ENCODE data around the gene SCUBE3. TPM values are rescaled to one million over a fixed set of nuclear protein-coding genes. Genes with fewer than 3 reads are reported as not detected.

The SCUBE3 gene
- total RNA-seq, 2 experiments from 2014 or later: not detected

DNA sequence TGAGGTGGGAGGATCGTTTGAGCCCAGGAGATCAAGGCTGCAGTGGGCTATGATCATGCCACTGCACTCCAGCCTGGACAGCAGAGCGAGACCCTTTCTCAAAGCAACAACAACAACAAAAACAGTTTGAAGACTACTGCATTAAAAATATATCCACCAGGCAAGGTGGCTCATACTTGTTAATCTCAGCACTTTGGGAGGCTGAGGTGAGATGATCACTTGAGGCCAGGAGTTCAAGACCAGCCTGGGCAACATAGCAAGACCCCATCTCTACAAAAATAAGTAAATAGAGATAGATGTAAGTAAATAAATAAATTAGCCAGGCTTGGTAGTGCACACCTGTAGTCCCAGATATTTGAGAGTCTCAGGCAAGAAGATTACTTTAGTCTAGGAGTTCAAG, 58.2 kb downstream of the SCUBE3 start:
- intact Hi-C loops (cut with DNase I, micrococcal nuclease): no loop called here
- Mint-ChIP-seq H3K4me3 (no peak overlapping the region), H3K4me1 (peaks cover 7% of the 10 kb centered on the region), H3K27ac (no peak overlapping the region), H3K9me3 (ENCODE audit: low read depth) (no peaks in the 10 kb centered on the region), H3K36me3 (ENCODE audit: low read depth) (peaks cover 6% of the 10 kb centered on the region), H3K27me3 (no peaks in the 10 kb centered on the region)
- ATAC-seq: no peak
- ChIA-PET POLR2A (interaction anchor here (0.6 kb wide), 1 partner anchor 211 kb away, joined by 3 read pairs; no protein-coding TSS in a partner anchor), CTCF (no interaction called here)
- no peak for DNase-seq

GRCh38 chr6:35273822-35274559, 60.2 kb downstream of the SCUBE3 start:
- no peak for ATAC-seq
- H3K4me1 Mint-ChIP-seq: peaks cover 3% of the 10 kb centered on the region
- CTCF ChIA-PET: interaction anchor here (0.8 kb wide), 1 partner anchor 20 kb away, joined by 4 read pairs; no protein-coding TSS in a partner anchor
- H3K4me3 Mint-ChIP-seq: no peak overlapping the region
- no peak overlapping the region for H3K27ac Mint-ChIP-seq
- POLR2A ChIA-PET: no interaction called here
- peaks cover 7% of the 10 kb centered on the region for H3K36me3 Mint-ChIP-seq (ENCODE audit: low read depth)
- no peaks in the 10 kb centered on the region for H3K27me3 Mint-ChIP-seq
- H3K9me3 Mint-ChIP-seq (ENCODE audit: low read depth): no peaks in the 10 kb centered on the region
- no peak for DNase-seq
- intact Hi-C loops (cut with DNase I, micrococcal nuclease): no loop called here

- CTCF ChIA-PET: interaction anchor here (0.5 to 0.6 kb wide), 2 partner anchors 18 to 74 kb away, joined by 3 read pairs; no protein-coding TSS in a partner anchor
- H3K27me3 Mint-ChIP-seq: no peaks in the 10 kb centered on the region
- peaks cover 3% of the 10 kb centered on the region for H3K4me1 Mint-ChIP-seq
- H3K27ac Mint-ChIP-seq: no peak overlapping the region
- H3K36me3 Mint-ChIP-seq (ENCODE audit: low read depth): peaks cover 2% of the 10 kb centered on the region
- intact Hi-C loops (cut with DNase I, micrococcal nuclease): no loop called here
- H3K4me3 Mint-ChIP-seq: no peak overlapping the region
- ATAC-seq (no peak), DNase-seq (no peak)
- POLR2A ChIA-PET: no interaction called here
- H3K9me3 Mint-ChIP-seq (ENCODE audit: low read depth): no peaks in the 10 kb centered on the region
Measured at GRCh38 chr6:35275744-35276260, 62.0 kb downstream of the SCUBE3 start.

DNA sequence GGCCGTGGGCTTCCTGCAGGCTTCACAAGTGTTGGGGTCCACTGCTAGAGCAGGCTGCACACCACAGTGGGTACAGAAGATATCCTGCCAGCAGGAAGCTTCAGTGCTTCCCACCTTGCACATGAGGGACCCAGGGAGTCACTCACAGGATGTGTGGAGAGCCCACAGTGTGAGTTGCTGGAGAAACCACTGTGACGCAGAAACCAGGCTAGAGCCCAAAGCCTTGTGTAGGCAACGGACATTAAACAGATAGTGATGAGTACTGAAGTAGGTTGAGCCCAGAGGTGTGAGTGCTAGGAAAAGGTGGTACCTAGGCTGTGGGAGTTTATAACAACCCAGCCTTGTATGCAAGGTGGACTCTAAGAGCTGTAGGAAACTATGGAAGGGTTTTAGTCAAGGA, 65.0 kb downstream of the SCUBE3 start:
- DNase-seq (no peak), ATAC-seq (no peak)
- POLR2A ChIA-PET: interaction anchor here (0.6 kb wide), 1 partner anchor 527 kb away, joined by 3 read pairs; no protein-coding TSS in a partner anchor
- H3K27me3 Mint-ChIP-seq: no peaks in the 10 kb centered on the region
- no peaks in the 10 kb centered on the region for H3K9me3 Mint-ChIP-seq (ENCODE audit: low read depth)
- CTCF ChIA-PET: interaction anchor here (0.7 to 1.7 kb wide), 2 partner anchors 11 to 188 kb away, joined by 3 to 7 read pairs; no protein-coding TSS in a partner anchor
- peaks cover 12% of the 10 kb centered on the region for H3K36me3 Mint-ChIP-seq (ENCODE audit: low read depth)
- intact Hi-C loops (cut with DNase I, micrococcal nuclease): no loop called here
- no peak overlapping the region for H3K4me3 Mint-ChIP-seq
- H3K27ac Mint-ChIP-seq: no peak overlapping the region
- peaks cover 3% of the 10 kb centered on the region for H3K4me1 Mint-ChIP-seq

GRCh38 chr6:35280903-35281302, 67.1 kb downstream of the SCUBE3 start:
- Mint-ChIP-seq H3K9me3 (ENCODE audit: low read depth) (no peaks in the 10 kb centered on the region), H3K27ac (no peak overlapping the region), H3K4me3 (no peak overlapping the region), H3K36me3 (ENCODE audit: low read depth) (peaks cover 20% of the 10 kb centered on the region), H3K27me3 (no peaks in the 10 kb centered on the region), H3K4me1 (no peaks in the 10 kb centered on the region)
- ChIA-PET CTCF (no interaction called here), POLR2A (no interaction called here)
- DNase-seq: no peak
- intact Hi-C loops (cut with DNase I, micrococcal nuclease): no loop called here
- ATAC-seq: no peak

GRCh38 chr6:35282472-35282871, 68.7 kb downstream of the SCUBE3 start:
- intact Hi-C loops (cut with DNase I, micrococcal nuclease): no loop called here
- ATAC-seq (no peak), DNase-seq (no peak)
- Mint-ChIP-seq H3K9me3 (ENCODE audit: low read depth) (no peaks in the 10 kb centered on the region), H3K27ac (no peak overlapping the region), H3K4me3 (no peak overlapping the region), H3K36me3 (ENCODE audit: low read depth) (peaks cover 32% of the 10 kb centered on the region), H3K4me1 (no peaks in the 10 kb centered on the region), H3K27me3 (no peaks in the 10 kb centered on the region)
- ChIA-PET CTCF (no interaction called here), POLR2A (no interaction called here)

- no peaks in the 10 kb centered on the region for H3K4me1 Mint-ChIP-seq
- DNase-seq (no peak), ATAC-seq (no peak)
- H3K9me3 Mint-ChIP-seq (ENCODE audit: low read depth): no peaks in the 10 kb centered on the region
- no peak overlapping the region for H3K4me3 Mint-ChIP-seq
- ChIA-PET POLR2A (no interaction called here), CTCF (interaction anchor here (0.6 kb wide), 1 partner anchor 1062 kb away, joined by 4 read pairs; no protein-coding TSS in a partner anchor)
- peaks cover 32% of the 10 kb centered on the region for H3K36me3 Mint-ChIP-seq (ENCODE audit: low read depth)
- no peaks in the 10 kb centered on the region for H3K27me3 Mint-ChIP-seq
- peak overlapping the region; percentile 39 for H3K27ac Mint-ChIP-seq
- intact Hi-C loops (cut with DNase I, micrococcal nuclease): no loop called here
Measured at GRCh38 chr6:35283361-35283760, 69.6 kb downstream of the SCUBE3 start.

- ChIA-PET POLR2A (interaction anchor here (0.5 kb wide), 1 partner anchor 549 kb away, joined by 3 read pairs; no protein-coding TSS in a partner anchor), CTCF (interaction anchor here (3.5 kb wide), 1 partner anchor 9 kb away, joined by 26 read pairs; the partner anchor contains the start of gene DEF6)
- H3K9me3 Mint-ChIP-seq (ENCODE audit: low read depth): no peaks in the 10 kb centered on the region
Measured at GRCh38 chr6:35287671-35288396, 74.1 kb downstream of the SCUBE3 start.

DNA sequence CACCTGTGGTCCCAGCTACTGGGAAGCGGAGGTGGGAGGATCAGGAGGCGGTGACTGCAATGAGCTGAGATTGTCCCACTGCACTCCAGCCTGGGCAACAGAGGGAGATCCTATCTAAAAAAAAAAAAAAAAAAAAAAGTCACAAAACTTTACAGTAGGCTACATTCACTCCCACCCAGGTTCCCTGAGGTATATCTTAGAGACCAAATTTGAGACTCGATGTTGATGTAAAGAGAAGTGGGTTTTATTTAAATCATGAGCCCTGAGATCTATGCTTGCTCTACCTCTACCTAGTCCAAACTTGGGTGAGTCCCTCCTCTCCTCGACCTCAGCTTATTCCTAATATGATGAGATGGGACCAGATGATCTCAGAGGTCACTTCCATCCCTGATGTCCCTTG, 75.1 kb downstream of the SCUBE3 start:
- POLR2A ChIA-PET: no interaction called here
- CTCF ChIA-PET: interaction anchor here (0.8 to 13.9 kb wide), 4 partner anchors 8 to 35 kb away, joined by 3 to 277 read pairs (median 6); no protein-coding TSS in a partner anchor
- H3K4me3 Mint-ChIP-seq: no peak overlapping the region
- H3K36me3 Mint-ChIP-seq (ENCODE audit: low read depth): peaks cover 25% of the 10 kb centered on the region
- DNase-seq (no peak), ATAC-seq (no peak)
- H3K27me3 Mint-ChIP-seq: no peaks in the 10 kb centered on the region
- H3K9me3 Mint-ChIP-seq (ENCODE audit: low read depth): no peaks in the 10 kb centered on the region
- H3K27ac Mint-ChIP-seq: no peak overlapping the region
- H3K4me1 Mint-ChIP-seq: no peaks in the 10 kb centered on the region
- intact Hi-C loops (cut with DNase I, micrococcal nuclease): no loop called here

More at GRCh38 chr6:35287671-35288396, 74.1 kb downstream of the SCUBE3 start:
- H3K27ac Mint-ChIP-seq: no peak overlapping the region
- H3K27me3 Mint-ChIP-seq: no peaks in the 10 kb centered on the region
- H3K4me3 Mint-ChIP-seq: no peak overlapping the region
- DNase-seq (no peak), ATAC-seq (no peak)
- intact Hi-C loops (cut with DNase I, micrococcal nuclease): no loop called here
- H3K36me3 Mint-ChIP-seq (ENCODE audit: low read depth): peaks cover 33% of the 10 kb centered on the region
- no peaks in the 10 kb centered on the region for H3K4me1 Mint-ChIP-seq

DNA sequence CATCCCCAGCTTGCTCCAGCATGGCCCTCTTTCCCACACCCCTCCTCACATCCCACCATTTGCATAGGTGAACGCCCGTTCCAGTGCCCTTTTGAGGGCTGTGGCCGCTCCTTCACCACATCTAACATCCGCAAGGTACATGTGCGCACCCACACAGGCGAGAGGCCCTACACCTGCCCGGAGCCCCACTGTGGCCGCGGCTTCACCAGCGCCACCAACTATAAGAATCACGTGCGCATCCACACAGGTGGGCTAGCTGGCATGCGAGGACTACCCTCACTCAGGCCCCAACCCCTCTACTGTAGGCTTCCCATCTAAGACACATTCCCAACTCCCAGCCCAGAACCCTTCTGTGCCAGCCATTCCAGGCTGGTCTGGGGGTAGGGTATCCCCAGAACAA, 77.7 kb downstream of the SCUBE3 start:
- H3K4me3 Mint-ChIP-seq: no peak overlapping the region
- ATAC-seq (no peak), DNase-seq (no peak)
- H3K27ac Mint-ChIP-seq: no peak overlapping the region
- ChIA-PET POLR2A (no interaction called here), CTCF (interaction anchor here (0.7 to 13.9 kb wide), 2 partner anchors 28 to 33 kb away, joined by 3 to 277 read pairs; no protein-coding TSS in a partner anchor)
- intact Hi-C loops (cut with DNase I, micrococcal nuclease): no loop called here
- H3K36me3 Mint-ChIP-seq (ENCODE audit: low read depth): peaks cover 19% of the 10 kb centered on the region
- no peaks in the 10 kb centered on the region for H3K27me3 Mint-ChIP-seq
- H3K4me1 Mint-ChIP-seq: no peaks in the 10 kb centered on the region
- no peaks in the 10 kb centered on the region for H3K9me3 Mint-ChIP-seq (ENCODE audit: low read depth)

DNA sequence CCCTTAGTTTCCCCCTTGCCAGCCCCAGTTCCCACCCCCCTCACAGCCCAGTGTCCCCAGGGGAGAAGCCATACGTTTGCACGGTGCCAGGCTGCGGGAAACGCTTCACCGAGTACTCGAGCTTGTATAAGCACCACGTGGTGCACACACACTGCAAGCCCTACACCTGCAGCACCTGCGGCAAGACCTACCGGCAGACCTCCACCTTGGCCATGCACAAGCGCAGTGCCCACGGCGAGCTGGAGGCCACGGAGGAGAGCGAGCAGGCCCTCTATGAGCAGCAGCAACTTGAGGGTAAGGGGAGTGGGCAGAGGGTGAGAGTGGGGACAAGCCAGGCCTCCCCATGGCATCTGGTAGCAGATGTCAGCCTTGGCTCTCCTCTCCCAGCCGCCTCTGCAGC, 78.7 kb downstream of the SCUBE3 start:
- CTCF ChIA-PET: interaction anchor here (0.6 to 13.9 kb wide), 5 partner anchors 32 to 180 kb away, joined by 3 to 277 read pairs (median 5); partner anchors contain the start of gene RPL10A
- intact Hi-C loops (cut with DNase I, micrococcal nuclease): no loop called here
- no peak overlapping the region for H3K4me3 Mint-ChIP-seq
- H3K9me3 Mint-ChIP-seq (ENCODE audit: low read depth): no peaks in the 10 kb centered on the region
- peaks cover 11% of the 10 kb centered on the region for H3K36me3 Mint-ChIP-seq (ENCODE audit: low read depth)
- no peak overlapping the region for H3K27ac Mint-ChIP-seq
- ATAC-seq (no peak), DNase-seq (no peak)
- no peaks in the 10 kb centered on the region for H3K27me3 Mint-ChIP-seq
- POLR2A ChIA-PET: no interaction called here
- H3K4me1 Mint-ChIP-seq: peaks cover 6% of the 10 kb centered on the region

Measured in activated CD4-positive, alpha-beta T cell treated with anti-CD3 and anti-CD28 coated beads for 36 hours (primary cell).